Measurements from ENCODE around the gene CBLN1. TPM values are rescaled to one million over a fixed set of nuclear protein-coding genes. Genes with fewer than 3 reads are reported as not detected.

CBLN1 gene
- total RNA-seq, 1 experiment from 2014 or later: not detected

GRCh38 chr16:49269201-49269600, 12.4 kb downstream of the CBLN1 start:
- no TSS peak for BruUV-seq (replicated peaks)
- POLR2A ChIA-PET: no interaction called here

More at GRCh38 chr16:49269201-49269600, 12.4 kb downstream of the CBLN1 start:
- Histone ChIP-seq H3K27ac (ENCODE audit: low read depth, low read length) (no peak overlapping the region), H3K4me1 (ENCODE audit: control insufficient read depth in 1 of 2, insufficient read depth in 2 of 2, low read length in 2 of 2) (no peaks in the 10 kb centered on the region), H3K36me3 (ENCODE audit: control insufficient read depth in 1 of 2, insufficient read depth in 2 of 2, low read length in 2 of 2) (no peaks in the 10 kb centered on the region), H3K79me2 (ENCODE audit: insufficient read depth, low read length) (no peaks in the 10 kb centered on the region), H3K27me3 (ENCODE audit: insufficient read depth, low read length) (peaks cover 41% of the 10 kb centered on the region), H3K9me3 (ENCODE audit: control insufficient read depth in 1 of 2, insufficient read depth in 1 of 2, low read depth in 1 of 2, low read length in 2 of 2) (no peaks in the 10 kb centered on the region), H3K9me2 (ENCODE audit: insufficient read depth) (no peaks in the 10 kb centered on the region), H3K4me3 (replicated peaks in 1 of 2; ENCODE audit: low read depth in 1 of 2, low read length in 2 of 2) (no peak overlapping the region), H3K4me2 (ENCODE audit: low read length) (no peak overlapping the region), H4K20me1 (ENCODE audit: insufficient read depth) (no peaks in the 10 kb centered on the region), H3K9ac (ENCODE audit: low read length) (no peak overlapping the region), H2AFZ (ENCODE audit: low read depth, low read length, poor library complexity, severe bottlenecking) (no peak overlapping the region)
- TF ChIP-seq RAD21 (IDR thresholded peaks at IDR 0.05; ENCODE audit: low read depth): no peak
- TF ChIP-seq EZH2 (IDR thresholded peaks at IDR 0.05): no peak
- no peak for TF ChIP-seq TCF7L2 (IDR thresholded peaks at IDR 0.05; ENCODE audit: borderline replicate concordance, extremely low read depth, insufficient read depth, insufficient read length)
- TF ChIP-seq YY1 (IDR thresholded peaks at IDR 0.05; ENCODE audit: extremely low read depth, insufficient replicate concordance, low read depth, low read length): no peak
- TF ChIP-seq POLR2AphosphoS5 (IDR thresholded peaks at IDR 0.05; ENCODE audit: low read depth, low read length): no peak
- no peak for TF ChIP-seq JUND (IDR thresholded peaks at IDR 0.05)
- TF ChIP-seq CTCF (IDR thresholded peaks at IDR 0.05 in 2 of 3, conservative IDR thresholded peaks at IDR 0.05 in 1 of 3; ENCODE audit: borderline replicate concordance in 1 of 3, insufficient read depth in 1 of 3, low read depth in 2 of 3, low read length in 2 of 3): no peak
- TF ChIP-seq SIN3A (IDR thresholded peaks at IDR 0.05; ENCODE audit: low read depth): no peak
- no peak for TF ChIP-seq FOSL1 (IDR thresholded peaks at IDR 0.05; ENCODE audit: low read depth)
- TF ChIP-seq CEBPB (IDR thresholded peaks at IDR 0.05; ENCODE audit: low read depth): no peak
- TF ChIP-seq MAX (IDR thresholded peaks at IDR 0.05): no peak
- TF ChIP-seq ZBTB33 (IDR thresholded peaks at IDR 0.05; ENCODE audit: extremely low read depth, insufficient replicate concordance, low read length): no peak
- DNase-seq (ENCODE audit: low read depth, low spot score) (no peak), ATAC-seq (no peak)
- CTCF ChIA-PET: no interaction called here
- RAD21 ChIA-PET (ENCODE audit: low non-redundant PET in 1 of 2, low total read pairs in 2 of 2, uncharacterized antibody in 2 of 2, unreplicated experiment in 2 of 2): no interaction called here
- intact Hi-C loops (cut with micrococcal nuclease): no loop called here
